ENCODE data around the gene PCYT2.

The PCYT2 gene

DNA sequence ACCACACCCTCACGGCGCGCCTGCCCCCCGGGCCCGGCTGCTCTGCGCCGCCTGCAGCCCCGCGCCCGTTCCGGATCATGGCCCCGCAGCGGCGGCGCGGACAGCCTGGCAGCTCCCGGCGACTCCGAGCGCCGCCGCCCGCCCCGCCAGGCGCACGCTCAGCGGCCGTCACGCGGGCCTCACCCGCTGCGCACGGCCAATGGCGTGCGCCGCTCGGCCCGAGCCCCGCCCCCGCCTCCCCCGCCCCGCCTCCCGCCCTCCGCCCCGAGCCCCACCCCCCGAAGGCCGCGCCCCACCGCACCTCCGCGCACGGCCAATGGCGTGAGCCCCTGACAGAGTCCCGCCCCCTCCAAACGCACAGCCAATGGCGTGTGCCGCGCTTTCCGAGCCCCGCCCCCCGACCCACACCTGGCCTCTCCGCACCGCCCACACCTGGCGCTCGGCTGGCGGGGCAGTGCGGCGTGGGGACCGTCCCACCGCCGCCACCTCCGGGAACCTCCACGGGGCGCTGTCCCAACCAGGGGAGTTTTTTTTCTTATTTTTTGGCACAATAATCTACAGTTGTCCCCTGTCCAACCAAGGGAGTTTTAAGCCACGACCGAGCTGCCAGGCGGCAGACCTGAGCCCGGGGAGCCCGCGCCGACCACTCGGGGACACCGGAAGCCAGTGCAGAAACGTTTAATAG is at the start of gene PCYT2:
Gene PCYT2 (minus strand): TSS at position 123 of the 685 bp plus-strand sequence. CDS start 44 bp downstream, at position 79.
- Histone ChIP-seq H3K36me3 (peaks cover 44% of the 10 kb centered on the region), H3K27me3 (peaks cover 4% of the 10 kb centered on the region), H3K4me1 (ENCODE audit: control insufficient read depth in 1 of 2, insufficient read depth in 1 of 2, low read depth in 1 of 2, low read length in 1 of 2) (peaks cover 29 to 34% of the 10 kb centered on the region in 2 experiments), H3K9me3 (no peaks in the 10 kb centered on the region), H3K27ac (peak within 1 kb of the TSS; percentile 56), H3K4me3 (ENCODE audit: low read depth in 1 of 2, low read length in 1 of 2) (peak within 1 kb of the TSS; percentile 70 to 76)
- TF ChIP-seq, protein P1, sequence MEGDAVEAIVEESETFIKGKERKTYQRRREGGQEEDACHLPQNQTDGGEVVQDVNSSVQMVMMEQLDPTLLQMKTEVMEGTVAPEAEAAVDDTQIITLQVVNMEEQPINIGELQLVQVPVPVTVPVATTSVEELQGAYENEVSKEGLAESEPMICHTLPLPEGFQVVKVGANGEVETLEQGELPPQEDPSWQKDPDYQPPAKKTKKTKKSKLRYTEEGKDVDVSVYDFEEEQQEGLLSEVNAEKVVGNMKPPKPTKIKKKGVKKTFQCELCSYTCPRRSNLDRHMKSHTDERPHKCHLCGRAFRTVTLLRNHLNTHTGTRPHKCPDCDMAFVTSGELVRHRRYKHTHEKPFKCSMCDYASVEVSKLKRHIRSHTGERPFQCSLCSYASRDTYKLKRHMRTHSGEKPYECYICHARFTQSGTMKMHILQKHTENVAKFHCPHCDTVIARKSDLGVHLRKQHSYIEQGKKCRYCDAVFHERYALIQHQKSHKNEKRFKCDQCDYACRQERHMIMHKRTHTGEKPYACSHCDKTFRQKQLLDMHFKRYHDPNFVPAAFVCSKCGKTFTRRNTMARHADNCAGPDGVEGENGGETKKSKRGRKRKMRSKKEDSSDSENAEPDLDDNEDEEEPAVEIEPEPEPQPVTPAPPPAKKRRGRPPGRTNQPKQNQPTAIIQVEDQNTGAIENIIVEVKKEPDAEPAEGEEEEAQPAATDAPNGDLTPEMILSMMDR (IDR thresholded peaks at IDR 0.05): no peak

DNA sequence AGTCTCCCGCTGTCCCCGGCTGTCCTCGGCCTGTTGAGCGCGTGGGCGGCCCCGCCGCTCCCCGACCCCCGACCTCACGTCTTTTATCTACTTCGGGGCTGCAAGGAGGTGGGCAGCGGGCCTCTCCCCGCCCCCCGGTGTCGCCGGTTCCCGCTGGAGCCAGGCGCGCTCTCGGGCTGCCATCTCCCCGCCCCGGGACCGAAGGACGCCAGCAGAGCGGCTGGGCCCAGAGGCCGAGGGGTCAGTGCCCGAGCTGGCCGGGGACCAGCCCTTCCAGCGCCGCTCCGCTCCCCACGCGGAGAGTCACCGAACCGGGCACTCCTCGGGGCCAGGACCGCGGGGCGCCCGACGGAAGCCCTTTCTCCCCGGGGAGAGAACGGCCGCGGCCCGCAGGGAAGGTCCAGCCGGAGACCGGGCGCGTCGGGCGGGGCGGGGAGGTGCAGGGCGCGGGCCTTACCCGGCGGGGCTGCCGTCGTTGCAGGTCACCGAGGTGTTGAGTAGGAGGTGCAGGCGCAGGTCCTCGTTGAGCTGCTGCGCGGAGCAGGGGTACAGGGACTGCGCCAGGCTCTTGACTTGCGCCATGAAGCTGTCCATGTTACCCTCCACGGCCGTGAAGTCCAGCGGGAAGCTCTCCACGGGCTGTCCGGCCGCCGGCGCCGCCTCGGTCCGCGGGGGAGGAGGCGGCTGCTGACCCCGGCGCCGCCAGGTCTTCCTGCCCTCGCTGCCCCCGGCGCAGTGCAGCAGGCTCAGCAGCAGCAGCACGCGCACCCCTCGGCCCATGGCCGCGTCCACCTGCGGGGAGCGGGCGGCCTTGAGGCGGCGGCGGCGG is 49.1 kb upstream of the PCYT2 start:
- Histone ChIP-seq H3K4me1 (ENCODE audit: control insufficient read depth in 1 of 2, insufficient read depth in 1 of 2, low read depth in 1 of 2, low read length in 1 of 2) (peaks cover 9 to 19% of the 10 kb centered on the region in 2 experiments), H3K36me3 (no peaks in the 10 kb centered on the region), H3K9me3 (no peaks in the 10 kb centered on the region), H3K27me3 (peaks cover 89% of the 10 kb centered on the region), H3K4me3 (ENCODE audit: low read depth in 1 of 2, low read length in 1 of 2) (peak overlapping the region; percentile 53 to 63), H3K27ac (no peak overlapping the region)
- TF ChIP-seq, protein P1 (IDR thresholded peaks at IDR 0.05): no peak

DNA sequence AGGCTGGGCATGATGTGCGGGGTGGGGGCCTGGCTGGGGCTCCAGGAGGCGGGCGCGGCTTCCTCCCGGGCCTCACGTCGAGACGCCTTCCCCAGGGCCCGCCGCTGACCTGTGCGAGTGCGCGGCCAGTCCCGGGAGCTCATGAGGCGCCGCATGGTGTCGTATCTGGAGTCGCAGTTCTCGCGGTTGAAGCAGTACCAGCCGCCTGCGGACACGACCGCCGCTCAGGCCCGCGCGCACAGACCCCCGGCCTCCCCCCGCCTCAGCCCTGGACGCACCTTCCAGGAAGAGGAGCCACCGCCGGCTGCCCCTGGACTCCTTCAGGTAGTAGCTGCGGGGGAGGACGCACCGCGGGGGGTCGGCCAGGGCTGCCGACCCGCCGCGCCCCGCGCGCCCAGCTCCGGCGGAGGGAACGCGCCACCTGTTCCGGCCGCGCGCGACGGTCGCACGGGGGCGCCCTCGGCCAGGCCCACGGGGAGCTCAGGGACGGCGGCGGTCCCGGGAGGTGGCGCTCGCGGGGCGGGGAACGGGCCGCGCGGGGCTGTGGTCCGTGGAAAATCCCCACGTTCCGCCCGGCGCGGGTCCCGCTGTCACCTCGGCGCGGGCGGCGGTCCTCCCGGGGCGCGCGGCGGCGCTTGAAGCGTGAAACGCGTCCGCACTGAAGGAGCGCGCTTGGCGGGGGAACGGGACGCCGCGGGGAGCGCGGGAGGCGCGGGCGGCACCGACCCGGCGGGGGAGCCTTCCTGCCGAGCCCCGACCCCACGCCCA is 48.3 kb upstream of the PCYT2 start:
- peak overlapping the region; percentile 53 to 63 for H3K4me3 ChIP-seq (ENCODE audit: low read depth in 1 of 2, low read length in 1 of 2)
- no peaks in the 10 kb centered on the region for H3K9me3 ChIP-seq
- H3K27me3 ChIP-seq: peaks cover 81% of the 10 kb centered on the region
- TF ChIP-seq, protein P1 (IDR thresholded peaks at IDR 0.05): peak; percentile 90
- H3K27ac ChIP-seq: no peak overlapping the region
- peaks cover 9 to 19% of the 10 kb centered on the region in 2 experiments for H3K4me1 ChIP-seq (ENCODE audit: control insufficient read depth in 1 of 2, insufficient read depth in 1 of 2, low read depth in 1 of 2, low read length in 1 of 2)
- H3K36me3 ChIP-seq: no peaks in the 10 kb centered on the region

DNA sequence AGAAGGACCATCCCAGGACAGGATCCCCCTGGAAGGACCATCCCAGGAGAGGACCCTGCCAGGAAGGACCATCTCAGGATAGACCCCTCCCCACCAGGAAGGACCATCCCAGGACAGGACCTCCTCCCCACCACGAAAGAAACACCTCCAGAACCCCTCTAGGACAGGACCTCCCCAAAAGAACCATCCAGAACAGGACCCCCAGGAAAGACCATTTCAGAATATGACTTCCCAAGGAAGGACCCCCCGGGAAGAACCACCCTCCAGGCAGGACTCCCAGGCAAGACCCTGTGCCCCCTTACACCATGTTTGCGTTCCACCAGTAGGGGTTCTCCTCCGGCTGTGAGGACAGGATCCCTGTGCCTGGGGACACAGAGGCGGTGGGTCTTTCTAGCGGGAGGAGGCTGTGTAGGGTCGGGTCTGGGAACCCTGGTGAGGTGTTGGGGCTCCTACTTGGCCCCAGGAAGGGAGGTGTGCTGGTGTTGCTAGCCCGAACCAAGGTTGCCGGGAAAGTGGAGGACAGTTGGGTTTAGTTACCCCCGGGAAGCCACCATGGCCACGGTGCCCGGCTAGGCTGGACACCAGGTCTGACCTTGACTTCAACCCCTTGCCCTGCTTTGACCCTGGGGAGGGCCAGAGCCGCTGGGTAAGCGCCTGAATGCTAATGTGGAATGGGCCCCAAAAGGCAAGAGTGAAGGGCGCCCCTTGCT is 47.6 kb upstream of the PCYT2 start:
- H3K9me3 ChIP-seq: no peaks in the 10 kb centered on the region
- H3K4me1 ChIP-seq (ENCODE audit: control insufficient read depth in 1 of 2, insufficient read depth in 1 of 2, low read depth in 1 of 2, low read length in 1 of 2): peaks cover 9 to 19% of the 10 kb centered on the region in 2 experiments
- peak overlapping the region in 1 of 2 experiments; percentile 63 for H3K4me3 ChIP-seq (ENCODE audit: low read depth in 1 of 2, low read length in 1 of 2)
- TF ChIP-seq, protein P1 (IDR thresholded peaks at IDR 0.05): no peak
- H3K36me3 ChIP-seq: no peaks in the 10 kb centered on the region
- H3K27ac ChIP-seq: no peak overlapping the region
- peaks cover 73% of the 10 kb centered on the region for H3K27me3 ChIP-seq
